Choroid plexus epithelial cell (primary cell): ENCODE data around the gene TBC1D5.
A peak's percentile ranks its signal among the peaks of the same experiment; 100 is the strongest.

Experiments used
- DNase-seq: peaks from one replicate; pipeline ENCODE4 v3.0.0-alpha.2; 2010; ENCODE audit warnings: low read depth
- H3K4me3 ChIP-seq: 2 replicates; pipeline ENCODE4 v1.5.1; 2011; ENCODE audit warnings: low read depth, mild to moderate bottlenecking, control low read depth, low read length, moderate library complexity
- CTCF ChIP-seq: conservative IDR thresholded peaks from 2 replicates; pipeline ENCODE4 v1.5.1; 2011; ENCODE audit warnings: low read depth, mild to moderate bottlenecking, control low read depth, inconsistent platforms, low read length, moderate library complexity

Gene TBC1D5

DNA sequence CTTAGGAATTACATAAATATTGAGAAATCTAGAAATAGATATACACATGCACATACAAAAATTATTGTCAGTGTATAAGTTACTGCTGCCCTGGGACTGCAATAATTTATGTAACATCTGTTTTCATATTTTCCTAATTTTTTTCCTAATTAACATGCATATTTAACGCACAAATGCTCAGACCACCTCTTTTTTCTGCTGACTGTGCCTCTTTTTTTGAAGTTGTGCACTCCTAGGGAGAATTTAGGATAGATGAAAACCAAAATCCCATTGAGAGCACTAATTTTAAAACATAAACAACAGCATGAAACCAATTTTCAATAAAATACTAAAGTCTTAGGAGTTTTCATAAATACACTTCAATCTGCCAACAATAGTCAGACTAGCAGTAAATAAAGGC is 154.0 kb downstream of the TBC1D5 start:
- no peak for DNase-seq
- no peak for TF ChIP-seq CTCF
- H3K4me3 ChIP-seq, result no peak overlapping the region

- TF ChIP-seq CTCF, result no peak
- peak; percentile 5 for DNase-seq
- no peak overlapping the region for H3K4me3 ChIP-seq
Measured at GRCh38 chr3:17585394-17586325, 156.8 kb downstream of the TBC1D5 start.

DNA sequence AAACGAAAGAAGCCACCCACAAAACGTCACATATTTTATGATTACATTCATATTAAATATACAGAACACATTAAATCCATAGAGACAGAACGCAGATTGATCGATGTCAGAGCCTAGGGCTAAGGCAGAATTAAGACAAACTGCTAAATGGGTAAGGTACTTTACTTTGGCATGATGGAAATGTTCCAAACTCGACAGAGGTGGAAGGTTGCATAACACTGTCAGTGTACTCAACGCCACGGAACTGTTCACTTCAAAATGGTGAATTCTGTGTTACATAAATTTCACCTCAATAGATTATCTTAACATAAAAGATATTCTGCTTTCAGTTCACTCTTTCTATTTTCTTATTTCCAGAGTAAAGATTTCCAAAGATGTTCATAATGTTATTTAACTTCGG is 158.4 kb downstream of the TBC1D5 start:
- H3K4me3 ChIP-seq, result no peak overlapping the region
- no peak for DNase-seq
- TF ChIP-seq CTCF, result no peak

DNA sequence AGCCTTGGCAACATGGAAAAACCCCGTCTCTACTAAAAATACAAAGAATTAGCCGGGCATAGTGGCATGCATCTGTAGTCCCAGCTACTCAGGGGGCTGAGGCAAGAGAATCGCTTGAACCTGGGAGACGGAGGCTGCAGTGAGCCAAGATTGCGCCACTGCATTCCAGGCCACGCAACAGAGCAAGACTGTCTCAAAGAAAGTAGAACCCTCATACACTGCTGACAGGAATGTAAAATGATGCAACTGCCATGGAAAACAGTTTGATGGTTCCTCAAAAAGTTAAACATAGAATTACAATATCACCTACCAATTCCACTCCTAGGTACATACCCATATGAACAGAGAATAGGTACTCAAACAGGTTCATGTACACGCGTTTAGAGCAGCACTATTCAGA is 158.9 kb downstream of the TBC1D5 start:
- TF ChIP-seq CTCF, result no peak
- H3K4me3 ChIP-seq, result no peak overlapping the region
- peak; percentile 81 for DNase-seq

GRCh38 chr3:17581421-17582080 is 160.9 kb downstream of the TBC1D5 start:
- peak; percentile 30 for DNase-seq
- TF ChIP-seq CTCF, result no peak
- no peak overlapping the region for H3K4me3 ChIP-seq

GRCh38 chr3:17580901-17581300 is 161.5 kb downstream of the TBC1D5 start:
- DNase-seq, result no peak
- no peak for TF ChIP-seq CTCF
- no peak overlapping the region for H3K4me3 ChIP-seq
